Natural killer cell (primary cell): ENCODE measurements around the gene ADAM10. TPM values are rescaled to one million over a fixed set of nuclear protein-coding genes. Genes with fewer than 3 reads are reported as not detected.

Experiments used
- ATAC-seq, 3 donors: fragments of 150-1000 bp in 2 of 3; fragments of 200-7000 bp in 1 of 3; cut with Tn5 transposase; 1 replicate in 1 of 3; 2 replicates in 2 of 3; pipeline ENCODE4 v1.10.0; 2021; ENCODE audit warnings: mild to moderate bottlenecking in 2 of 3, moderate library complexity in 2 of 3
- DNase-seq, 2 donors: peaks; one replicate each; pipeline versions ENCODE4 v3.0.0 to v3.0.0-alpha.2; 2013 to 2021; ENCODE audit warnings: mixed read lengths in 1 of 2
- H3K27ac ChIP-seq: one replicate; pipeline ENCODE4 v1.5.1; 2013; ENCODE audit warnings: mild to moderate bottlenecking, low read length
- H3K27me3 ChIP-seq: one replicate; pipeline ENCODE4 v1.6.1; 2013; ENCODE audit warnings: low read length; ENCODE audit not compliant: control insufficient read depth, insufficient read depth
- H3K36me3 ChIP-seq: one replicate; pipeline ENCODE4 v1.6.1; 2013; ENCODE audit warnings: low read length; ENCODE audit not compliant: control insufficient read depth, insufficient read depth
- H3K4me1 ChIP-seq: one replicate; pipeline ENCODE4 v1.6.1; 2013; ENCODE audit warnings: low read length; ENCODE audit not compliant: control insufficient read depth, insufficient read depth
- H3K4me3 ChIP-seq: one replicate; pipeline ENCODE4 v1.5.1; 2013; ENCODE audit warnings: low read length
- H3K9me3 ChIP-seq: one replicate; pipeline ENCODE4 v1.6.1; 2013; ENCODE audit warnings: low read length; ENCODE audit not compliant: control insufficient read depth, insufficient read depth
- H3K27ac Mint-ChIP-seq, 2 donors: one replicate each; pipeline ENCODE4 v1.8.0; 2022; ENCODE audit warnings: mild to moderate bottlenecking in 2 of 2, mixed read lengths in 2 of 2, moderate library complexity in 1 of 2
- H3K27me3 Mint-ChIP-seq, 2 donors: one replicate each; pipeline ENCODE4 v1.8.0; 2022; ENCODE audit warnings: low read depth in 2 of 2, mixed read lengths in 2 of 2
- H3K36me3 Mint-ChIP-seq: one replicate; pipeline ENCODE4 v1.8.0; 2022; ENCODE audit warnings: mixed read lengths
- H3K4me1 Mint-ChIP-seq, 2 donors: one replicate each; pipeline ENCODE4 v1.8.0; 2022; ENCODE audit warnings: mixed read lengths in 2 of 2
- H3K4me3 Mint-ChIP-seq: one replicate; pipeline ENCODE4 v1.8.0; 2022; ENCODE audit warnings: mild to moderate bottlenecking, moderate library complexity, mixed read lengths
- H3K9me3 Mint-ChIP-seq, 2 donors: one replicate each; pipeline ENCODE4 v1.8.0; 2022; ENCODE audit warnings: mixed read lengths in 2 of 2
- WGBS: methylation state at CpG from one replicate; pipeline ENCODE4 v1.1.7; 2013; ENCODE audit warnings: missing lambda C conversion rate; ENCODE audit not compliant: insufficient coverage; 5-methylcytosine and 5-hydroxymethylcytosine counted together
- intact Hi-C: fragments of 100-400 bp; cut with micrococcal nuclease; formaldehyde crosslinking; loops from one replicate; pipeline ENCODE4 v1.14.2; 2022
- total RNA-seq, 4 donors: library from RNA; stranded (reverse); fragments of 120-200 nt in 1 of 4; gene quantifications; one replicate each; pipeline versions ENCODE4 v1.2.3 to v1.2.4, GENCODE V29; 2013 to 2022
- TF ChIP-seq, protein P1 (sequence below): fragments of 200-600 bp; IDR thresholded peaks from one replicate; pipeline ENCODE4 v1.8.0; 2022; ENCODE audit warnings: antibody characterized with exemption

ADAM10 gene
- total RNA-seq, 3 donors from 2014 or later (not counting 1 experiment from before 2014, with no cell fraction given) = 223 to 297 (median 259) TPM

DNA sequence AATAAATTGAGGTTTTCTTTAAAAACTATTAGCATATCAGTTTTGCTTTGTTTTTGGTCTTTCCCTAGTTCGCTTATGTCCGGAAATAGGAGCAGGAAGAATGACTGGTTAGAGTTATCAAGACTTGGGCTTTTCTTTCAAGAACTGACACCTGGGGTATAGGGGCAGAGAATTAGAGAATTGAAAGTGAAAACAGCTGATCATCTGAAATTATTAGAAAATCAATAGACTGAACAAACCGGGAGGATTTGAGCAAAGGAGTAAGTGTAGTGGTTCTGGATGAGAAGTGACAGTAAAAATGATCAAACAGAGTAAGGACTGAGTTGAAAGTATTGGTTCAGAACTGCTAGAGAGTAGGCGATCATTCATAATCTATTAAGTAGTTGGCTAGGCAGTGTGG is 27.6 kb upstream of the ADAM10 start:
- Histone ChIP-seq H3K27ac (no peak overlapping the region), H3K27me3 (no peaks in the 10 kb centered on the region), H3K4me1 (peaks cover 6% of the 10 kb centered on the region), H3K4me3 (no peak overlapping the region), H3K36me3 (peaks cover 4% of the 10 kb centered on the region), H3K9me3 (no peaks in the 10 kb centered on the region)
- Mint-ChIP-seq H3K4me1 (peaks cover 6 to 11% of the 10 kb centered on the region in 2 donors), H3K4me3 (no peak overlapping the region), H3K9me3 (no peaks in the 10 kb centered on the region), H3K36me3 (no peaks in the 10 kb centered on the region), H3K27ac (peak overlapping the region in 1 of 2 donors; percentile 3), H3K27me3 (no peaks in the 10 kb centered on the region)
- 70% methylated on average over 4 of the region's 4 CpGs for WGBS
- DNase-seq (no peak), ATAC-seq (no peak)
- TF ChIP-seq, protein P1, sequence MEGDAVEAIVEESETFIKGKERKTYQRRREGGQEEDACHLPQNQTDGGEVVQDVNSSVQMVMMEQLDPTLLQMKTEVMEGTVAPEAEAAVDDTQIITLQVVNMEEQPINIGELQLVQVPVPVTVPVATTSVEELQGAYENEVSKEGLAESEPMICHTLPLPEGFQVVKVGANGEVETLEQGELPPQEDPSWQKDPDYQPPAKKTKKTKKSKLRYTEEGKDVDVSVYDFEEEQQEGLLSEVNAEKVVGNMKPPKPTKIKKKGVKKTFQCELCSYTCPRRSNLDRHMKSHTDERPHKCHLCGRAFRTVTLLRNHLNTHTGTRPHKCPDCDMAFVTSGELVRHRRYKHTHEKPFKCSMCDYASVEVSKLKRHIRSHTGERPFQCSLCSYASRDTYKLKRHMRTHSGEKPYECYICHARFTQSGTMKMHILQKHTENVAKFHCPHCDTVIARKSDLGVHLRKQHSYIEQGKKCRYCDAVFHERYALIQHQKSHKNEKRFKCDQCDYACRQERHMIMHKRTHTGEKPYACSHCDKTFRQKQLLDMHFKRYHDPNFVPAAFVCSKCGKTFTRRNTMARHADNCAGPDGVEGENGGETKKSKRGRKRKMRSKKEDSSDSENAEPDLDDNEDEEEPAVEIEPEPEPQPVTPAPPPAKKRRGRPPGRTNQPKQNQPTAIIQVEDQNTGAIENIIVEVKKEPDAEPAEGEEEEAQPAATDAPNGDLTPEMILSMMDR = no peak
- intact Hi-C loops = no loop called here

- peaks cover 13% of the 10 kb centered on the region for H3K4me1 ChIP-seq
Measured at GRCh38 chr15:58775402-58775801, 25.9 kb upstream of the ADAM10 start.

GRCh38 chr15:58773024-58773423 is 23.5 kb upstream of the ADAM10 start:
- no peaks in the 10 kb centered on the region for H3K9me3 Mint-ChIP-seq
- peak overlapping the region in 1 of 2 donors; percentile 87 for H3K27ac Mint-ChIP-seq
- no peak for DNase-seq
- no peaks in the 10 kb centered on the region for H3K36me3 Mint-ChIP-seq
- H3K27me3 Mint-ChIP-seq = no peaks in the 10 kb centered on the region
- ATAC-seq = no peak
- no peaks in the 10 kb centered on the region for H3K36me3 ChIP-seq
- no peaks in the 10 kb centered on the region for H3K9me3 ChIP-seq
- H3K4me3 ChIP-seq = no peak overlapping the region
- H3K27ac ChIP-seq = no peak overlapping the region
- intact Hi-C loops = loop anchor here (5.0 kb wide), 1 partner anchor 501 kb away; no protein-coding TSS in a partner anchor
- H3K4me1 Mint-ChIP-seq = peaks cover 12 to 15% of the 10 kb centered on the region in 2 donors
- H3K4me3 Mint-ChIP-seq = no peak overlapping the region
- 97% methylated on average over 4 of the region's 4 CpGs for WGBS
- no peaks in the 10 kb centered on the region for H3K27me3 ChIP-seq
- peaks cover 16% of the 10 kb centered on the region for H3K4me1 ChIP-seq
- TF ChIP-seq, protein P1 = no peak

More at GRCh38 chr15:58775402-58775801, 25.9 kb upstream of the ADAM10 start:
- H3K27me3 Mint-ChIP-seq = no peaks in the 10 kb centered on the region
- Histone ChIP-seq H3K36me3 (peaks cover 4% of the 10 kb centered on the region), H3K9me3 (no peaks in the 10 kb centered on the region), H3K27me3 (no peaks in the 10 kb centered on the region), H3K27ac (no peak overlapping the region), H3K4me3 (no peak overlapping the region)
- no peak overlapping the region for H3K4me3 Mint-ChIP-seq
- WGBS = 97% methylated on average over 3 of the region's 3 CpGs
- no peak overlapping the region for H3K27ac Mint-ChIP-seq
- peaks cover 10 to 20% of the 10 kb centered on the region in 2 donors for H3K4me1 Mint-ChIP-seq
- ATAC-seq = no peak
- no peaks in the 10 kb centered on the region for H3K9me3 Mint-ChIP-seq
- TF ChIP-seq, protein P1 = no peak
- no peaks in the 10 kb centered on the region for H3K36me3 Mint-ChIP-seq
- no peak for DNase-seq
- intact Hi-C loops = no loop called here
